ENCODE data around the gene XAB2. TPM values are rescaled to one million over a fixed set of nuclear protein-coding genes. Genes with fewer than 3 reads are reported as not detected.
A peak's percentile ranks its signal among the peaks of the same experiment; 100 is the strongest.

Gene XAB2
- total and polyA plus RNA-seq, 2 experiments from 2014 or later = 27.5 to 81.5 TPM

GRCh38 chr19:7657131-7657751 lies 27.9 kb upstream of the XAB2 start:
- TF ChIP-seq, protein P1, sequence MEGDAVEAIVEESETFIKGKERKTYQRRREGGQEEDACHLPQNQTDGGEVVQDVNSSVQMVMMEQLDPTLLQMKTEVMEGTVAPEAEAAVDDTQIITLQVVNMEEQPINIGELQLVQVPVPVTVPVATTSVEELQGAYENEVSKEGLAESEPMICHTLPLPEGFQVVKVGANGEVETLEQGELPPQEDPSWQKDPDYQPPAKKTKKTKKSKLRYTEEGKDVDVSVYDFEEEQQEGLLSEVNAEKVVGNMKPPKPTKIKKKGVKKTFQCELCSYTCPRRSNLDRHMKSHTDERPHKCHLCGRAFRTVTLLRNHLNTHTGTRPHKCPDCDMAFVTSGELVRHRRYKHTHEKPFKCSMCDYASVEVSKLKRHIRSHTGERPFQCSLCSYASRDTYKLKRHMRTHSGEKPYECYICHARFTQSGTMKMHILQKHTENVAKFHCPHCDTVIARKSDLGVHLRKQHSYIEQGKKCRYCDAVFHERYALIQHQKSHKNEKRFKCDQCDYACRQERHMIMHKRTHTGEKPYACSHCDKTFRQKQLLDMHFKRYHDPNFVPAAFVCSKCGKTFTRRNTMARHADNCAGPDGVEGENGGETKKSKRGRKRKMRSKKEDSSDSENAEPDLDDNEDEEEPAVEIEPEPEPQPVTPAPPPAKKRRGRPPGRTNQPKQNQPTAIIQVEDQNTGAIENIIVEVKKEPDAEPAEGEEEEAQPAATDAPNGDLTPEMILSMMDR (IDR thresholded peaks at IDR 0.05; ENCODE audit: low read depth, low read length) = no peak
- no peak overlapping the region for H3K4me3 ChIP-seq
- no peaks in the 10 kb centered on the region for H3K36me3 ChIP-seq
- no peaks in the 10 kb centered on the region for H3K9me3 ChIP-seq (ENCODE audit: low read depth)
- DNase-seq (ENCODE audit: low read depth in 1 of 2, low spot score in 1 of 2) = peak in 1 of 2 donors; percentile 54
- H3K27me3 ChIP-seq = peaks cover 17% of the 10 kb centered on the region
- H3K27ac ChIP-seq = no peak overlapping the region
- no peaks in the 10 kb centered on the region for H3K4me1 ChIP-seq (ENCODE audit: low read depth)

GRCh38 chr19:7655581-7655980 lies 26.2 kb upstream of the XAB2 start:
- Histone ChIP-seq H3K4me3 (no peak overlapping the region), H3K9me3 (ENCODE audit: low read depth) (no peaks in the 10 kb centered on the region), H3K36me3 (no peaks in the 10 kb centered on the region), H3K27ac (no peak overlapping the region), H3K27me3 (peaks cover 30% of the 10 kb centered on the region), H3K4me1 (ENCODE audit: low read depth) (no peaks in the 10 kb centered on the region)
- TF ChIP-seq, protein P1 (IDR thresholded peaks at IDR 0.05; ENCODE audit: low read depth, low read length) = no peak
- DNase-seq (ENCODE audit: low read depth in 1 of 2, low spot score in 1 of 2) = no peak

GRCh38 chr19:7654401-7654800 lies 25.1 kb upstream of the XAB2 start:
- Histone ChIP-seq H3K4me1 (ENCODE audit: low read depth) (no peaks in the 10 kb centered on the region), H3K27me3 (peaks cover 34% of the 10 kb centered on the region), H3K27ac (no peak overlapping the region), H3K36me3 (no peaks in the 10 kb centered on the region), H3K4me3 (no peak overlapping the region), H3K9me3 (ENCODE audit: low read depth) (no peaks in the 10 kb centered on the region)
- TF ChIP-seq, protein P1 (IDR thresholded peaks at IDR 0.05; ENCODE audit: low read depth, low read length) = no peak
- DNase-seq (ENCODE audit: low read depth in 1 of 2, low spot score in 1 of 2) = no peak

DNA sequence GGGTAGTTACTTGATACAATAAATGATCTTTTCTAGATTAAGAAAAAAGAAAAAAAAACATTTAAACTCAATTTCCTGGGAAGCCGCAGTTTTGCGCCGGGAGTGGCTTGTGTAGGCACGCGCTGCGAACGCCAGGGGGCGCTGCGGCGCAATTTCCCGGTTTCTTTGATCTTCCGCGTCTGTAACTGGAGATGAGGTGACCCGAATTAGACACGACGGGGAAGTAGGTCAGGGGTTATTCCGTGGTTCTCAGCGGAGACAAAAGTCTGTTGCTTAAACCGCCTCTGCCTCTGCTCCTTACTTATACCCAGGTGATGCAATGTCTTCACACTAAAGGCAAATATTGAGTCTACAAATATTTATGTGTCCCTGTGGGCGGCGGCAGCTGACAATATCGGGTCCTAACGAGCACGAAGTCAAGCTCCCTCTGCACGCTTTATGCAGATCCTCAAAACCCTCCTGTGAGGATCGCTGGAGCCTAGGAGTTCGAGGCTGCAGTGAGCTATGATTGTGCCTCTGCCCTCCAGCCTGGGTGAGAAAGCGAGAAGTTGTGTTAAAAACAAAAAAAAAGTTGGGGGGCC lies 22.8 kb upstream of the XAB2 start:
- Histone ChIP-seq H3K27me3 (peaks cover 34% of the 10 kb centered on the region), H3K27ac (no peak overlapping the region), H3K4me3 (no peak overlapping the region), H3K36me3 (no peaks in the 10 kb centered on the region), H3K9me3 (ENCODE audit: low read depth) (no peaks in the 10 kb centered on the region), H3K4me1 (ENCODE audit: low read depth) (no peaks in the 10 kb centered on the region)
- peak; percentile 83 to 85 for DNase-seq (ENCODE audit: low read depth in 1 of 2, low spot score in 1 of 2)
- TF ChIP-seq, protein P1 (IDR thresholded peaks at IDR 0.05; ENCODE audit: low read depth, low read length) = peak; percentile 95

- Histone ChIP-seq H3K27me3 (peaks cover 28% of the 10 kb centered on the region), H3K4me1 (ENCODE audit: low read depth) (no peaks in the 10 kb centered on the region), H3K27ac (no peak overlapping the region), H3K4me3 (no peak overlapping the region), H3K9me3 (ENCODE audit: low read depth) (no peaks in the 10 kb centered on the region), H3K36me3 (no peaks in the 10 kb centered on the region)
- no peak for DNase-seq (ENCODE audit: low read depth in 1 of 2, low spot score in 1 of 2)
- TF ChIP-seq, protein P1 (IDR thresholded peaks at IDR 0.05; ENCODE audit: low read depth, low read length) = no peak
Observed at GRCh38 chr19:7650148-7650547, 20.8 kb upstream of the XAB2 start.

Data from cardiac muscle cell (in vitro differentiated cells and primary cell).